ENCODE measurements around the gene XK. TPM values are rescaled to one million over a fixed set of nuclear protein-coding genes. Genes with fewer than 3 reads are reported as not detected.
"Not testable (repeated sequence)": the region's sequence is repeated elsewhere in the genome, so short reads cannot be mapped to it uniquely, and the experiment has no call there.

Gene XK
- total RNA-seq (2014; rRNA removed; shearing (Covaris generic)): 4.0 and 4.9 TPM in 2 replicates

- DNase-seq (ENCODE audit: low spot score): peak; percentile 44
These were observed at the start of gene XK for GRCh38 chrX:37685381-37686359. Gene XK (plus strand): TSS chrX:37685791. CDS start chrX:37685962, 171 bp downstream.

GRCh38 chrX:37638047-37638446, 47.5 kb upstream of the XK start:
- DNase-seq (ENCODE audit: low spot score): no peak

GRCh38 chrX:37640142-37640541, 45.4 kb upstream of the XK start:
- no peak for DNase-seq (ENCODE audit: low spot score)

GRCh38 chrX:37641859-37642258, 43.7 kb upstream of the XK start:
- no peak for DNase-seq (ENCODE audit: low spot score)

GRCh38 chrX:37644381-37645305, 40.9 kb upstream of the XK start:
- no peak for DNase-seq (ENCODE audit: low spot score)

GRCh38 chrX:37646254-37646653, 39.3 kb upstream of the XK start:
- peak; percentile 5 for DNase-seq (ENCODE audit: low spot score)

GRCh38 chrX:37650879-37651278, 34.7 kb upstream of the XK start:
- not testable (repeated sequence) for DNase-seq (ENCODE audit: low spot score)

GRCh38 chrX:37651921-37652452, 33.6 kb upstream of the XK start:
- no peak for DNase-seq (ENCODE audit: low spot score)

GRCh38 chrX:37652589-37653231, 32.9 kb upstream of the XK start:
- DNase-seq (ENCODE audit: low spot score): no peak

- no peak for DNase-seq (ENCODE audit: low spot score)
These were observed 32.0 kb upstream of the XK start for GRCh38 chrX:37653397-37654085.

GRCh38 chrX:37658343-37659030, 27.1 kb upstream of the XK start:
- no peak for DNase-seq (ENCODE audit: low spot score)

- no peak for DNase-seq (ENCODE audit: low spot score)
These were observed 26.5 kb upstream of the XK start for GRCh38 chrX:37659047-37659446.

- no peak for DNase-seq (ENCODE audit: low spot score)
These were observed 23.4 kb upstream of the XK start for GRCh38 chrX:37662181-37662580.

- no peak for DNase-seq (ENCODE audit: low spot score)
These were observed 19.1 kb upstream of the XK start for GRCh38 chrX:37666516-37666915.

GRCh38 chrX:37667141-37667540, 18.4 kb upstream of the XK start:
- DNase-seq (ENCODE audit: low spot score): no peak

GRCh38 chrX:37672563-37672962, 13.0 kb upstream of the XK start:
- no peak for DNase-seq (ENCODE audit: low spot score)

- no peak for DNase-seq (ENCODE audit: low spot score)
These were observed 8.8 kb upstream of the XK start for GRCh38 chrX:37676811-37677210.

- no peak for DNase-seq (ENCODE audit: low spot score)
These were observed 8.3 kb upstream of the XK start for GRCh38 chrX:37677243-37677642.

- no peak for DNase-seq (ENCODE audit: low spot score)
These were observed 7.8 kb upstream of the XK start for GRCh38 chrX:37677765-37678164.

- DNase-seq (ENCODE audit: low spot score): no peak
These were observed 7.0 kb upstream of the XK start for GRCh38 chrX:37678574-37678973.

All from HT-29 (cell line).